Measurements from ENCODE around the gene MRPL11. TPM values are rescaled to one million over a fixed set of nuclear protein-coding genes. Genes with fewer than 3 reads are reported as not detected.
A peak's percentile ranks its signal among the peaks of the same experiment; 100 is the strongest.
"Not testable (repeated sequence)": the region's sequence is repeated elsewhere in the genome, so short reads cannot be mapped to it uniquely, and the experiment has no call there.

MRPL11 gene
- total RNA-seq, 1 donor from 2014 or later: 33.1 TPM

DNA sequence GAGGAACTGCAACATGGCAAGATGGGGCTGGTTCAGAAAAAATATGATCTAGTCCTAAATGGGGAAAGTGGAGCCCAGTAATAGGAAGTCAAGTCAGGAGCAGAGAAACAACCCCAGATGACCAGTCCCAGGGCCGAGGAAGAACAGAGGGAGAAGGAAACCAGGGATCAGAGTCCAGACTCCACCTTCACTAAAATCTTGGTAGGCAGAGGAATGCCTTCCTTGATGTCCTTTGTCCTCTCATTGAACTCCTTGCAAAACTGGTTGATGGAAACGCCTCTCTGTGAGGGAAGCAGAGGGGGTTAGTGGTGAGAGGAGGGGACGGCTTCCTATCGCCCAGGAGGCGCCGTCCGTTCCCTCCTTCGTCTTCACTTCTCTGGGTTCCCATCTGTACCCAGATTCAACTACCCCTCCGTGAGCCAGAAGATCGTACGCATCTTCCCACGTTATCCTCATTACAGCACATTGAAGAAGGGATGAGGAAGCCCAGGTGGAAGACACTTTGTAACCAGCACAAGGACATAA, 607 bp downstream of the MRPL11 start:
- Mint-ChIP-seq H3K9me3 (ENCODE audit: unreplicated experiment) (peaks cover 4% of the 10 kb centered on the region), H3K4me3 (ENCODE audit: unreplicated experiment) (peak overlapping the region; percentile 96), H3K27ac (ENCODE audit: unreplicated experiment) (peak overlapping the region; percentile 98), H3K27me3 (ENCODE audit: low read depth, unreplicated experiment) (peaks cover 2% of the 10 kb centered on the region), H3K4me1 (ENCODE audit: low read depth, unreplicated experiment) (peaks cover 2% of the 10 kb centered on the region), H3K36me3 (ENCODE audit: low read depth, unreplicated experiment) (peaks cover 17% of the 10 kb centered on the region)
- H4K20me1 ChIP-seq (ENCODE audit: insufficient read depth, low read length): no peaks in the 10 kb centered on the region
- H3K27ac ChIP-seq (ENCODE audit: low read depth, low read length): peak overlapping the region; percentile 82
- H3K27me3 ChIP-seq (ENCODE audit: insufficient read depth, low read length): no peaks in the 10 kb centered on the region
- H3K9me3 ChIP-seq (ENCODE audit: insufficient read depth, low read depth, low read length): peaks cover 5% of the 10 kb centered on the region
- H3K4me3 ChIP-seq (ENCODE audit: insufficient read depth, low read depth, low read length): peak overlapping the region; percentile 89
- peaks cover 7% of the 10 kb centered on the region for H3K79me2 ChIP-seq (ENCODE audit: insufficient read depth, low read length)
- TF ChIP-seq CTCF (IDR thresholded peaks at IDR 0.05; ENCODE audit: insufficient read depth, low read depth, low read length): no peak
- no peak for TF ChIP-seq EZH2 (IDR thresholded peaks at IDR 0.05; ENCODE audit: insufficient read depth, low read length)
- H3K36me3 ChIP-seq (ENCODE audit: insufficient read depth, low read length): peaks cover 9% of the 10 kb centered on the region
- H3K4me2 ChIP-seq (ENCODE audit: low read length): peak overlapping the region; percentile 93
- H2AFZ ChIP-seq (ENCODE audit: low read depth, low read length): peak overlapping the region; percentile 99
- FAIRE-seq: no peak
- H3K9ac ChIP-seq (ENCODE audit: low read length): peak overlapping the region; percentile 94
- peaks cover 5% of the 10 kb centered on the region for H3K4me1 ChIP-seq (ENCODE audit: insufficient read depth, low read length)
- DNase-seq (ENCODE audit: low read depth): no peak

GRCh38 chr11:66432597-66432996, 6.1 kb downstream of the MRPL11 start:
- Histone ChIP-seq H3K27ac (ENCODE audit: low read depth, low read length) (no peak overlapping the region), H3K36me3 (ENCODE audit: insufficient read depth, low read length) (peaks cover 9% of the 10 kb centered on the region), H3K9ac (ENCODE audit: low read length) (no peak overlapping the region), H3K4me1 (ENCODE audit: insufficient read depth, low read length) (no peaks in the 10 kb centered on the region), H3K27me3 (ENCODE audit: insufficient read depth, low read length) (no peaks in the 10 kb centered on the region), H2AFZ (ENCODE audit: low read depth, low read length) (no peak overlapping the region), H3K4me2 (ENCODE audit: low read length) (no peak overlapping the region), H3K9me3 (ENCODE audit: insufficient read depth, low read depth, low read length) (no peaks in the 10 kb centered on the region), H3K4me3 (ENCODE audit: insufficient read depth, low read depth, low read length) (no peak overlapping the region), H4K20me1 (ENCODE audit: insufficient read depth, low read length) (no peaks in the 10 kb centered on the region), H3K79me2 (ENCODE audit: insufficient read depth, low read length) (no peaks in the 10 kb centered on the region)
- TF ChIP-seq EZH2 (IDR thresholded peaks at IDR 0.05; ENCODE audit: insufficient read depth, low read length) (no peak), CTCF (IDR thresholded peaks at IDR 0.05; ENCODE audit: insufficient read depth, low read depth, low read length) (no peak)
- Mint-ChIP-seq H3K4me1 (ENCODE audit: low read depth, unreplicated experiment) (no peaks in the 10 kb centered on the region), H3K27ac (ENCODE audit: unreplicated experiment) (peak overlapping the region; percentile 53), H3K4me3 (ENCODE audit: unreplicated experiment) (no peak overlapping the region), H3K36me3 (ENCODE audit: low read depth, unreplicated experiment) (peaks cover 20% of the 10 kb centered on the region), H3K27me3 (ENCODE audit: low read depth, unreplicated experiment) (no peaks in the 10 kb centered on the region), H3K9me3 (ENCODE audit: unreplicated experiment) (no peaks in the 10 kb centered on the region)
- FAIRE-seq (no peak), DNase-seq (ENCODE audit: low read depth) (no peak)

DNA sequence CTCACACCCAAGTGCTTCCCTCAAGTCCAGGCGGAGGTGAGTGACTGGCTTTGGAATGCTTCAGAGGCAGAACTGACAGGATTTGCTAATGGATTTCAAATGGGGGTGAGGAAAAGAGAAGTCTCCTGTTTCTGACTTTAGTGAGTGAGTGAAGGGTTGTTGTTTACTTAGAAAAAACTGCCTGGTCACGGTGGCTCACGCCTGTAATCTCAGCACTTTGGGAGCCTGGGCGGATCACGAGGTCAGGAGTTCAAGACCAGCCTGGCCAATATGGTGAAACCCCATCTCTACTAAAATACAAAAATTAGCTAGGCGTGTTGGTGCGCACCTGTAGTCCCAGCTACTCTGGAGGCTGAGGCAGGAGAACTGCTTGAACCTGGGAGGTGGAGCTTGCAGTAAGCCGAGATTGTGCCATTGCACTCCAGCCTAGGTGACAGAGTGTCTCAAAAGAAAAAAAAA, 6.7 kb downstream of the MRPL11 start:
- not testable (repeated sequence) for H3K9me3 Mint-ChIP-seq (ENCODE audit: unreplicated experiment); H3K36me3 ChIP-seq (ENCODE audit: insufficient read depth, low read length); H3K4me1 ChIP-seq (ENCODE audit: insufficient read depth, low read length); H3K79me2 ChIP-seq (ENCODE audit: insufficient read depth, low read length); DNase-seq (ENCODE audit: low read depth); H3K27me3 ChIP-seq (ENCODE audit: insufficient read depth, low read length); H2AFZ ChIP-seq (ENCODE audit: low read depth, low read length); H4K20me1 ChIP-seq (ENCODE audit: insufficient read depth, low read length); H3K27ac Mint-ChIP-seq (ENCODE audit: unreplicated experiment); H3K27ac ChIP-seq (ENCODE audit: low read depth, low read length); H3K4me1 Mint-ChIP-seq (ENCODE audit: low read depth, unreplicated experiment); H3K4me3 ChIP-seq (ENCODE audit: insufficient read depth, low read depth, low read length); FAIRE-seq; H3K4me2 ChIP-seq (ENCODE audit: low read length); H3K4me3 Mint-ChIP-seq (ENCODE audit: unreplicated experiment); H3K9me3 ChIP-seq (ENCODE audit: insufficient read depth, low read depth, low read length); H3K27me3 Mint-ChIP-seq (ENCODE audit: low read depth, unreplicated experiment); H3K9ac ChIP-seq (ENCODE audit: low read length)
- H3K36me3 Mint-ChIP-seq (ENCODE audit: low read depth, unreplicated experiment): peaks cover 18% of the 10 kb centered on the region

GRCh38 chr11:66431287-66431686, 7.4 kb downstream of the MRPL11 start:
- H3K36me3 Mint-ChIP-seq (ENCODE audit: low read depth, unreplicated experiment): peaks cover 14% of the 10 kb centered on the region
- not testable (repeated sequence) for H3K9me3 ChIP-seq (ENCODE audit: insufficient read depth, low read depth, low read length); H3K27ac Mint-ChIP-seq (ENCODE audit: unreplicated experiment); DNase-seq (ENCODE audit: low read depth); H3K4me3 ChIP-seq (ENCODE audit: insufficient read depth, low read depth, low read length); H2AFZ ChIP-seq (ENCODE audit: low read depth, low read length); H3K4me1 Mint-ChIP-seq (ENCODE audit: low read depth, unreplicated experiment); H3K4me3 Mint-ChIP-seq (ENCODE audit: unreplicated experiment); H3K9ac ChIP-seq (ENCODE audit: low read length); H3K9me3 Mint-ChIP-seq (ENCODE audit: unreplicated experiment); H3K4me1 ChIP-seq (ENCODE audit: insufficient read depth, low read length); FAIRE-seq; H3K27me3 ChIP-seq (ENCODE audit: insufficient read depth, low read length); H3K4me2 ChIP-seq (ENCODE audit: low read length); H3K36me3 ChIP-seq (ENCODE audit: insufficient read depth, low read length); H3K27ac ChIP-seq (ENCODE audit: low read depth, low read length); H3K27me3 Mint-ChIP-seq (ENCODE audit: low read depth, unreplicated experiment); H4K20me1 ChIP-seq (ENCODE audit: insufficient read depth, low read length); H3K79me2 ChIP-seq (ENCODE audit: insufficient read depth, low read length)
